CD14-positive monocyte (primary cell): Measurements from ENCODE around the gene MYLK2. TPM values are rescaled to one million over a fixed set of nuclear protein-coding genes. Genes with fewer than 3 reads are reported as not detected.

ENCODE experiments used
- DNase-seq, 3 donors: peaks; one replicate each; pipeline ENCODE4 v3.0.0-alpha.2; 2011 to 2022
- H2AFZ ChIP-seq: 2 replicates; pipeline ENCODE4 v1.6.0; 2012; ENCODE audit warnings: mild to moderate bottlenecking, low read depth, low read length, inconsistent platforms; ENCODE audit not compliant: insufficient read depth, poor library complexity, severe bottlenecking
- H3K27ac ChIP-seq, 2 donors: 1 replicate in 1 of 2; 2 replicates in 1 of 2; pipeline ENCODE4 v1.5.1; 2012 to 2013; ENCODE audit warnings: low read length in 2 of 2, control low read depth in 1 of 2, inconsistent platforms in 1 of 2, low read depth in 1 of 2, mild to moderate bottlenecking in 1 of 2
- H3K27me3 ChIP-seq, 2 donors: one replicate each; pipeline versions ENCODE4 v1.6.0 to v1.6.1; 2011 to 2013; ENCODE audit warnings: low read length in 2 of 2; ENCODE audit not compliant: control insufficient read depth in 2 of 2, insufficient read depth in 2 of 2
- H3K36me3 ChIP-seq, 2 donors: replicated peaks in 1 of 2; 1 replicate in 1 of 2; 2 replicates in 1 of 2; pipeline versions ENCODE4 v1.5.1 to v1.6.1; 2012 to 2013; ENCODE audit warnings: low read length in 2 of 2, control low read depth in 1 of 2, inconsistent platforms in 1 of 2, mild to moderate bottlenecking in 1 of 2; ENCODE audit not compliant: insufficient read depth in 2 of 2, control insufficient read depth in 1 of 2
- H3K4me1 ChIP-seq, 2 donors: 1 replicate in 1 of 2; 2 replicates in 1 of 2; pipeline versions ENCODE4 v1.5.1 to v1.6.1; 2012 to 2013; ENCODE audit warnings: low read length in 2 of 2, control low read depth in 1 of 2, inconsistent platforms in 1 of 2, mild to moderate bottlenecking in 1 of 2, moderate library complexity in 1 of 2; ENCODE audit not compliant: insufficient read depth in 2 of 2, control insufficient read depth in 1 of 2
- H3K4me2 ChIP-seq: replicated peaks from 2 replicates; pipeline ENCODE3; 2012; ENCODE audit warnings: low read length, moderate library complexity, mild to moderate bottlenecking; ENCODE audit not compliant: poor library complexity, severe bottlenecking; ENCODE audit errors: extremely low read depth
- H3K4me3 ChIP-seq, 3 experiments: fragments of 200-600 bp in 1 of 3; sonication (generic) in 1 of 3; replicated peaks in 1 of 3; 1 replicate in 2 of 3; 2 replicates in 1 of 3; pipeline ENCODE4 v1.5.1; 2011 to 2013; ENCODE audit warnings: low read length in 3 of 3, mild to moderate bottlenecking in 3 of 3, control low read depth in 2 of 3, low read depth in 2 of 3, inconsistent platforms in 1 of 3, moderate library complexity in 1 of 3
- H3K79me2 ChIP-seq: 2 replicates; pipeline ENCODE4 v1.6.0; 2012; ENCODE audit warnings: mild to moderate bottlenecking, control low read depth, inconsistent platforms, low read length, moderate library complexity; ENCODE audit not compliant: insufficient read depth
- H3K9ac ChIP-seq: 2 replicates; pipeline ENCODE4 v1.6.0; 2017; ENCODE audit warnings: low read length, mild to moderate bottlenecking; ENCODE audit not compliant: insufficient read depth, poor library complexity, severe bottlenecking
- H3K9me3 ChIP-seq, 2 donors: replicated peaks in 1 of 2; 1 replicate in 1 of 2; 2 replicates in 1 of 2; pipeline versions ENCODE4 v1.5.1 to v1.6.1; 2012 to 2013; ENCODE audit warnings: low read length in 2 of 2, control low read depth in 1 of 2; ENCODE audit not compliant: control insufficient read depth in 1 of 2, insufficient read depth in 1 of 2
- H4K20me1 ChIP-seq: 2 replicates; pipeline ENCODE4 v1.6.0; 2012; ENCODE audit warnings: mild to moderate bottlenecking, low read length, control low read depth, moderate library complexity; ENCODE audit not compliant: insufficient read depth
- H3K27ac Mint-ChIP-seq, 7 donors: one replicate each; pipeline ENCODE4 v1.8.0; 2020; ENCODE audit warnings: mild to moderate bottlenecking in 7 of 7, mixed read lengths in 7 of 7, moderate library complexity in 6 of 7, inconsistent platforms in 2 of 7
- H3K27me3 Mint-ChIP-seq, 3 donors: one replicate each; pipeline ENCODE4 v1.8.0; 2021 to 2022; ENCODE audit warnings: low read depth in 3 of 3, mild to moderate bottlenecking in 3 of 3, mixed read lengths in 3 of 3, moderate library complexity in 3 of 3, inconsistent platforms in 1 of 3
- H3K36me3 Mint-ChIP-seq, 2 donors: one replicate each; pipeline ENCODE4 v1.8.0; 2020; ENCODE audit warnings: mixed read lengths in 2 of 2, inconsistent platforms in 1 of 2, mild to moderate bottlenecking in 1 of 2
- H3K4me1 Mint-ChIP-seq: one replicate; pipeline ENCODE4 v1.8.0; 2020; ENCODE audit warnings: mild to moderate bottlenecking, mixed read lengths
- H3K4me3 Mint-ChIP-seq, 2 donors: one replicate each; pipeline ENCODE4 v1.8.0; 2020; ENCODE audit warnings: mild to moderate bottlenecking in 2 of 2, mixed read lengths in 2 of 2, moderate library complexity in 1 of 2
- H3K9me3 Mint-ChIP-seq, 7 donors: one replicate each; pipeline ENCODE4 v1.8.0; 2020 to 2022; ENCODE audit warnings: mixed read lengths in 7 of 7, mild to moderate bottlenecking in 6 of 7, moderate library complexity in 6 of 7, inconsistent platforms in 2 of 7
- WGBS: methylation state at CpG from one replicate; pipeline ENCODE4 v1.1.5; 2013; ENCODE audit warnings: missing lambda C conversion rate; ENCODE audit not compliant: insufficient coverage; 5-methylcytosine and 5-hydroxymethylcytosine counted together
- intact Hi-C, 2 donors: fragments of 100-400 bp; cut with micrococcal nuclease; formaldehyde crosslinking; loops; one replicate each; pipeline versions ENCODE4 v1.15.0 to v1.15.1; 2023
- polyA plus RNA-seq, 3 donors: library from polyadenylated mRNA; depleted of rRNA in 1 of 3; unstranded in 2 of 3; stranded (reverse) in 1 of 3; fragments of 300-500 nt in 2 of 3; fragments of >200 nt in 1 of 3; fragmentation: Illumina TruSeq in 2 of 3; gene quantifications; 1 replicate in 2 of 3; 2 replicates in 1 of 3; pipeline ENCODE4 v1.2.3, GENCODE V29; 2012 to 2021
- TF ChIP-seq, protein P1 (sequence below): fragments of 200-600 bp; IDR thresholded peaks from one replicate; pipeline ENCODE4 v1.8.0; 2022; ENCODE audit warnings: antibody characterized with exemption, mild to moderate bottlenecking

Gene MYLK2
- polyA plus RNA-seq, 3 donors, result not detected

- H3K4me1 Mint-ChIP-seq, result peaks cover 4% of the 10 kb centered on the region
- peaks cover 0 to 2% (median 0%) of the 10 kb centered on the region in 7 donors for H3K9me3 Mint-ChIP-seq
- peaks cover 2 to 8% (median 5%) of the 10 kb centered on the region in 3 donors for H3K27me3 Mint-ChIP-seq
- no peaks in the 10 kb centered on the region for H3K9me3 ChIP-seq
- H3K27me3 ChIP-seq, result peaks cover 0 to 6% of the 10 kb centered on the region in 2 donors
- no peaks in the 10 kb centered on the region for H3K79me2 ChIP-seq
- 69% methylated on average over 14 of the region's 14 CpGs for WGBS
- H3K27ac ChIP-seq, result no peak overlapping the region
- no peak for DNase-seq
- H3K27ac Mint-ChIP-seq, result no peak overlapping the region
- intact Hi-C loops, result loop anchor here (1.0 to 10.0 kb wide), 4 partner anchors 21 to 211 kb away; partner anchors contain the start of genes FOXS1 (in 1 of the 2) and PDRG1 (in 1 of the 2)
- H3K4me3 ChIP-seq, result no peak overlapping the region
- peaks cover 3 to 9% of the 10 kb centered on the region in 2 donors for H3K4me1 ChIP-seq
- H3K36me3 ChIP-seq, result no peaks in the 10 kb centered on the region
- no peaks in the 10 kb centered on the region for H4K20me1 ChIP-seq
- H3K36me3 Mint-ChIP-seq, result no peaks in the 10 kb centered on the region
- H3K4me3 Mint-ChIP-seq, result no peak overlapping the region
- TF ChIP-seq, protein P1, sequence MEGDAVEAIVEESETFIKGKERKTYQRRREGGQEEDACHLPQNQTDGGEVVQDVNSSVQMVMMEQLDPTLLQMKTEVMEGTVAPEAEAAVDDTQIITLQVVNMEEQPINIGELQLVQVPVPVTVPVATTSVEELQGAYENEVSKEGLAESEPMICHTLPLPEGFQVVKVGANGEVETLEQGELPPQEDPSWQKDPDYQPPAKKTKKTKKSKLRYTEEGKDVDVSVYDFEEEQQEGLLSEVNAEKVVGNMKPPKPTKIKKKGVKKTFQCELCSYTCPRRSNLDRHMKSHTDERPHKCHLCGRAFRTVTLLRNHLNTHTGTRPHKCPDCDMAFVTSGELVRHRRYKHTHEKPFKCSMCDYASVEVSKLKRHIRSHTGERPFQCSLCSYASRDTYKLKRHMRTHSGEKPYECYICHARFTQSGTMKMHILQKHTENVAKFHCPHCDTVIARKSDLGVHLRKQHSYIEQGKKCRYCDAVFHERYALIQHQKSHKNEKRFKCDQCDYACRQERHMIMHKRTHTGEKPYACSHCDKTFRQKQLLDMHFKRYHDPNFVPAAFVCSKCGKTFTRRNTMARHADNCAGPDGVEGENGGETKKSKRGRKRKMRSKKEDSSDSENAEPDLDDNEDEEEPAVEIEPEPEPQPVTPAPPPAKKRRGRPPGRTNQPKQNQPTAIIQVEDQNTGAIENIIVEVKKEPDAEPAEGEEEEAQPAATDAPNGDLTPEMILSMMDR, result no peak
- no peak overlapping the region for H2AFZ ChIP-seq
- H3K4me2 ChIP-seq, result no peak overlapping the region
- no peak overlapping the region for H3K9ac ChIP-seq
Observed at GRCh38 chr20:31823360-31824124, 4.4 kb downstream of the MYLK2 start.

DNA sequence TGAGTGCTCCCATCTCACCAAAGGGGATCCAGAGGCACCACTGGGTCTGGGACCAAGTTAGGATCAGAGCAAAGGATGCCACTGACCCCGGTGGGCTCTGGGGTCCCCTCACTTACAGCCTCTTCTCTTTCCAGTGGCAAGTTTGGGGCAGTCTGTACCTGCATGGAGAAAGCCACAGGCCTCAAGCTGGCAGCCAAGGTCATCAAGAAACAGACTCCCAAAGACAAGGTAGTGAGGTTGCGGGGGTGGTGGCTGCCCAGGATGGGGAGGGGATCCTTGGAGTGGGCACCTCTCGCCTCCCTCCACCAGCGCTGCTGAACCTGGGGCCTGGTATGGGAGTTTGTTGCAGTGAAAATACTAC is 4.9 kb downstream of the MYLK2 start:
- no peaks in the 10 kb centered on the region for H3K9me3 ChIP-seq
- Mint-ChIP-seq H3K4me1 (peaks cover 4% of the 10 kb centered on the region), H3K27ac (no peak overlapping the region), H3K27me3 (peaks cover 2 to 8% (median 8%) of the 10 kb centered on the region in 3 donors), H3K4me3 (no peak overlapping the region), H3K36me3 (no peaks in the 10 kb centered on the region), H3K9me3 (peaks cover 0 to 2% (median 0%) of the 10 kb centered on the region in 7 donors)
- no peaks in the 10 kb centered on the region for H3K79me2 ChIP-seq
- TF ChIP-seq, protein P1, result no peak
- no peak overlapping the region for H3K4me3 ChIP-seq
- no peaks in the 10 kb centered on the region for H3K36me3 ChIP-seq
- no peak overlapping the region for H3K4me2 ChIP-seq
- peaks cover 0 to 6% of the 10 kb centered on the region in 2 donors for H3K27me3 ChIP-seq
- no peaks in the 10 kb centered on the region for H4K20me1 ChIP-seq
- no peak for DNase-seq
- intact Hi-C loops, result loop anchor here in 1 of 2 donors (5.0 to 10.0 kb wide), 2 partner anchors 128 to 211 kb away; partner anchors contain the start of gene PDRG1
- H2AFZ ChIP-seq, result no peak overlapping the region
- H3K4me1 ChIP-seq, result peaks cover 3 to 9% of the 10 kb centered on the region in 2 donors
- WGBS, result no CpG with 5 or more reads among the region's 4 CpGs
- no peak overlapping the region for H3K9ac ChIP-seq
- no peak overlapping the region for H3K27ac ChIP-seq
